ENCODE data around the gene SNX1. TPM values are rescaled to one million over a fixed set of nuclear protein-coding genes. Genes with fewer than 3 reads are reported as not detected.
A peak's percentile ranks its signal among the peaks of the same experiment; 100 is the strongest.
"Not testable (repeated sequence)": the region's sequence is repeated elsewhere in the genome, so short reads cannot be mapped to it uniquely, and the experiment has no call there.

SNX1 gene
- total and polyA plus RNA-seq, 2 experiments from 2014 or later, result 40.5 to 102 TPM

- H3K4me1 ChIP-seq (ENCODE audit: insufficient read depth), result peaks cover 42% of the 10 kb centered on the region
- H3K9ac ChIP-seq, result no peak overlapping the region
- peaks cover 100% of the 10 kb centered on the region for H3K79me2 ChIP-seq (ENCODE audit: insufficient read depth)
- H3K27me3 ChIP-seq (replicated peaks; ENCODE audit: insufficient read depth), result no peaks in the 10 kb centered on the region
- in situ Hi-C loops (cut with MboI), result no loop called here
- no peaks in the 10 kb centered on the region for H3K9me3 ChIP-seq (ENCODE audit: low read depth)
- no peak overlapping the region for H2AFZ ChIP-seq
- peaks cover 19% of the 10 kb centered on the region; the same call in 1 of the 2 replicates for H4K20me1 ChIP-seq (ENCODE audit: insufficient read depth)
- no peaks in the 10 kb centered on the region for H3K36me3 ChIP-seq (ENCODE audit: low read depth)
- DNase-seq, result no peak
- no peaks in the 10 kb centered on the region for H3K9me2 ChIP-seq (ENCODE audit: insufficient read depth)
- WGBS, 2 experiments (ENCODE audit: low coverage in 1 of 2, low lambda C conversion rate in 2 of 2, missing lambda C conversion rate in 2 of 2), result 92 to 96% methylated on average over 2 of the region's 2 CpGs
- no peak overlapping the region for H3K4me2 ChIP-seq (ENCODE audit: unreplicated experiment)
- no peak for TF ChIP-seq EZH2 (IDR thresholded peaks at IDR 0.05; ENCODE audit: insufficient read depth, poor library complexity, severe bottlenecking)
- no peak for TF ChIP-seq EZH2phosphoT487 (IDR thresholded peaks at IDR 0.05; ENCODE audit: insufficient read depth, low read depth)
- H3K4me3 ChIP-seq, result no peak overlapping the region
- peaks cover 12% of the 10 kb centered on the region for H3F3A ChIP-seq (ENCODE audit: insufficient read depth)
- no peak overlapping the region for H3K27ac ChIP-seq
These were observed 5.2 kb downstream of the SNX1 start for GRCh38 chr15:64100958-64101357.

- H3K27me3 ChIP-seq (replicated peaks; ENCODE audit: insufficient read depth), result no peaks in the 10 kb centered on the region
- H2AFZ ChIP-seq, result no peak overlapping the region
- H4K20me1 ChIP-seq (ENCODE audit: insufficient read depth), result peaks cover 22% of the 10 kb centered on the region; the same call in 1 of the 2 replicates
- in situ Hi-C loops (cut with MboI), result no loop called here
- no peaks in the 10 kb centered on the region for H3K36me3 ChIP-seq (ENCODE audit: low read depth)
- TF ChIP-seq EZH2phosphoT487 (IDR thresholded peaks at IDR 0.05; ENCODE audit: insufficient read depth, low read depth) (no peak), EZH2 (IDR thresholded peaks at IDR 0.05; ENCODE audit: insufficient read depth, poor library complexity, severe bottlenecking) (no peak)
- H3K9ac ChIP-seq, result no peak overlapping the region
- WGBS, 2 experiments (ENCODE audit: low coverage in 1 of 2, low lambda C conversion rate in 2 of 2, missing lambda C conversion rate in 2 of 2), result 70 to 78% methylated on average over 2 of the region's 2 CpGs
- H3K4me2 ChIP-seq (ENCODE audit: unreplicated experiment), result no peak overlapping the region
- no peak overlapping the region for H3K27ac ChIP-seq
- H3K4me1 ChIP-seq (ENCODE audit: insufficient read depth), result peaks cover 38% of the 10 kb centered on the region
- no peak for DNase-seq
- no peak overlapping the region for H3K4me3 ChIP-seq
- peaks cover 100% of the 10 kb centered on the region for H3K79me2 ChIP-seq (ENCODE audit: insufficient read depth)
- no peaks in the 10 kb centered on the region for H3K9me2 ChIP-seq (ENCODE audit: insufficient read depth)
- 0 out of 2 replicates have a peak, but pooled peaks cover 3% of the 10 kb centered on the region for H3F3A ChIP-seq (ENCODE audit: insufficient read depth)
- H3K9me3 ChIP-seq (ENCODE audit: low read depth), result no peaks in the 10 kb centered on the region
These were observed 6.7 kb downstream of the SNX1 start for GRCh38 chr15:64102497-64102896.

GRCh38 chr15:64105113-64105704 lies 9.4 kb downstream of the SNX1 start:
- H3K4me3 ChIP-seq, result no peak overlapping the region
- H3K9me3 ChIP-seq (ENCODE audit: low read depth), result no peaks in the 10 kb centered on the region
- no peak overlapping the region for H2AFZ ChIP-seq
- H3K4me1 ChIP-seq (ENCODE audit: insufficient read depth), result peaks cover 14% of the 10 kb centered on the region
- in situ Hi-C loops (cut with MboI), result no loop called here
- H3K27me3 ChIP-seq (replicated peaks; ENCODE audit: insufficient read depth), result no peaks in the 10 kb centered on the region
- no peaks in the 10 kb centered on the region for H3K36me3 ChIP-seq (ENCODE audit: low read depth)
- TF ChIP-seq EZH2phosphoT487 (IDR thresholded peaks at IDR 0.05; ENCODE audit: insufficient read depth, low read depth), result no peak
- no peak for TF ChIP-seq EZH2 (IDR thresholded peaks at IDR 0.05; ENCODE audit: insufficient read depth, poor library complexity, severe bottlenecking)
- peaks cover 22% of the 10 kb centered on the region; the same call in 1 of the 2 replicates for H4K20me1 ChIP-seq (ENCODE audit: insufficient read depth)
- peak overlapping the region; percentile 19 for H3K4me2 ChIP-seq (ENCODE audit: unreplicated experiment)
- H3K9me2 ChIP-seq (ENCODE audit: insufficient read depth), result no peaks in the 10 kb centered on the region
- peak overlapping the region; percentile 11; the same call in 1 of the 2 replicates for H3K9ac ChIP-seq
- peak overlapping the region; percentile 15; the same call in 1 of the 2 replicates for H3K27ac ChIP-seq
- H3F3A ChIP-seq (ENCODE audit: insufficient read depth), result no peaks in the 10 kb centered on the region
- peaks cover 100% of the 10 kb centered on the region for H3K79me2 ChIP-seq (ENCODE audit: insufficient read depth)
- WGBS, 2 experiments (ENCODE audit: low coverage in 1 of 2, low lambda C conversion rate in 2 of 2, missing lambda C conversion rate in 2 of 2), result 54 to 56% methylated on average over 9 of the region's 9 CpGs
- DNase-seq, result peak; percentile 78

- Histone ChIP-seq H3K36me3 (ENCODE audit: low read depth) (no peaks in the 10 kb centered on the region), H3K9me3 (ENCODE audit: low read depth) (no peaks in the 10 kb centered on the region), H3K27ac (no peak overlapping the region), H3K4me1 (ENCODE audit: insufficient read depth) (peaks cover 17% of the 10 kb centered on the region), H3K4me2 (ENCODE audit: unreplicated experiment) (no peak overlapping the region), H4K20me1 (ENCODE audit: insufficient read depth) (peaks cover 13% of the 10 kb centered on the region; the same call in 1 of the 2 replicates), H3K79me2 (ENCODE audit: insufficient read depth) (peaks cover 100% of the 10 kb centered on the region), H3F3A (ENCODE audit: insufficient read depth) (peaks cover 4% of the 10 kb centered on the region; the same call in 1 of the 2 replicates), H3K9ac (no peak overlapping the region), H3K27me3 (replicated peaks; ENCODE audit: insufficient read depth) (no peaks in the 10 kb centered on the region), H3K9me2 (ENCODE audit: insufficient read depth) (no peaks in the 10 kb centered on the region), H2AFZ (no peak overlapping the region), H3K4me3 (no peak overlapping the region)
- DNase-seq, result no peak
- 47 to 68% methylated on average over 1 of the region's 1 CpG for WGBS, 2 experiments (ENCODE audit: low coverage in 1 of 2, low lambda C conversion rate in 2 of 2, missing lambda C conversion rate in 2 of 2)
- TF ChIP-seq EZH2phosphoT487 (IDR thresholded peaks at IDR 0.05; ENCODE audit: insufficient read depth, low read depth) (no peak), EZH2 (IDR thresholded peaks at IDR 0.05; ENCODE audit: insufficient read depth, poor library complexity, severe bottlenecking) (no peak)
- in situ Hi-C loops (cut with MboI), result no loop called here
These were observed 11.6 kb downstream of the SNX1 start for GRCh38 chr15:64107337-64107736.

- H2AFZ ChIP-seq; H3K9ac ChIP-seq; H4K20me1 ChIP-seq (ENCODE audit: insufficient read depth); in situ Hi-C loops (cut with MboI); DNase-seq; H3K9me2 ChIP-seq (ENCODE audit: insufficient read depth); H3K9me3 ChIP-seq (ENCODE audit: low read depth); H3K36me3 ChIP-seq (ENCODE audit: low read depth); H3K27me3 ChIP-seq (replicated peaks; ENCODE audit: insufficient read depth); H3K27ac ChIP-seq; H3K4me2 ChIP-seq (ENCODE audit: unreplicated experiment); H3K4me3 ChIP-seq: not testable (repeated sequence)
- H3K4me1 ChIP-seq (ENCODE audit: insufficient read depth), result peaks cover 27% of the 10 kb centered on the region
- H3F3A ChIP-seq (ENCODE audit: insufficient read depth), result peaks cover 20% of the 10 kb centered on the region; the same call in 1 of the 2 replicates
- 88 to 90% methylated on average over 4 of the region's 4 CpGs for WGBS, 2 experiments (ENCODE audit: low coverage in 1 of 2, low lambda C conversion rate in 2 of 2, missing lambda C conversion rate in 2 of 2)
- H3K79me2 ChIP-seq (ENCODE audit: insufficient read depth), result peaks cover 94% of the 10 kb centered on the region
These were observed 14.4 kb downstream of the SNX1 start for GRCh38 chr15:64110108-64110701.
